ENCODE measurements around the gene GRIP2.

Gene GRIP2

GRCh38 chr3:14552717-14553116 lies 12.6 kb upstream of the GRIP2 start:
- Histone ChIP-seq H3K36me3 (ENCODE audit: control insufficient read depth in 2 of 2, insufficient read depth in 1 of 2, low read length in 2 of 2) (no peaks in the 10 kb centered on the region), H3K27ac (ENCODE audit: extremely low read depth, low read depth, low read length) (no peak overlapping the region), H3K9me3 (ENCODE audit: control insufficient read depth, insufficient read depth, low read depth, low read length) (no peaks in the 10 kb centered on the region), H3K4me3 (ENCODE audit: low read depth, low read length) (no peak overlapping the region), H3K4me1 (ENCODE audit: control insufficient read depth, insufficient read depth, low read length) (no peaks in the 10 kb centered on the region)
- CTCF ChIA-PET, result interaction anchor here (1.1 kb wide), 1 partner anchor 292 kb away, joined by 3 read pairs; no protein-coding TSS in a partner anchor
- TF ChIP-seq ZNF16 (tag by site-specific recombination; IDR thresholded peaks at IDR 0.05; ENCODE audit: low read depth) (0 out of 2 replicates have a peak, but pooled peaks have one; percentile 59), PRDM1 (tag by site-specific recombination; IDR thresholded peaks at IDR 0.05) (no peak)
- POLR2A ChIA-PET, result interaction anchor here (0.6 kb wide), 1 partner anchor 61 kb away, joined by 3 read pairs; no protein-coding TSS in a partner anchor

- H3K4me3 ChIP-seq (ENCODE audit: low read depth, low read length), result no peak overlapping the region
- ChIA-PET POLR2A (interaction anchor here (0.6 kb wide), 1 partner anchor 61 kb away, joined by 3 read pairs; no protein-coding TSS in a partner anchor), CTCF (interaction anchor here (1.1 kb wide), 1 partner anchor 291 kb away, joined by 3 read pairs; no protein-coding TSS in a partner anchor)
Observed at GRCh38 chr3:14552041-14552648, 12.0 kb upstream of the GRIP2 start.

GRCh38 chr3:14550651-14551611 lies 10.8 kb upstream of the GRIP2 start:
- no peaks in the 10 kb centered on the region for H3K36me3 ChIP-seq (ENCODE audit: control insufficient read depth in 2 of 2, insufficient read depth in 1 of 2, low read length in 2 of 2)
- CTCF ChIA-PET, result interaction anchor here (0.6 to 1.7 kb wide), 2 partner anchors 16 to 328 kb away, joined by 3 to 4 read pairs; no protein-coding TSS in a partner anchor
- no peaks in the 10 kb centered on the region for H3K4me1 ChIP-seq (ENCODE audit: control insufficient read depth, insufficient read depth, low read length)
- H3K9me3 ChIP-seq (ENCODE audit: control insufficient read depth, insufficient read depth, low read depth, low read length), result no peaks in the 10 kb centered on the region
- no peak overlapping the region for H3K4me3 ChIP-seq (ENCODE audit: low read depth, low read length)
- TF ChIP-seq BCL11A (tag by site-specific recombination; IDR thresholded peaks at IDR 0.05; ENCODE audit: low read depth) (no peak), ZNF600 (tag by site-specific recombination; IDR thresholded peaks at IDR 0.05) (0 out of 2 replicates have a peak, but pooled peaks have one; percentile 13), ZBTB17 (tag by site-specific recombination; IDR thresholded peaks at IDR 0.05) (peak; percentile 61; the same call in 1 of the 2 replicates), GFI1B (tag by site-specific recombination; IDR thresholded peaks at IDR 0.05) (no peak)
- POLR2A ChIA-PET, result no interaction called here
- H3K27ac ChIP-seq (ENCODE audit: extremely low read depth, low read depth, low read length), result no peak overlapping the region

More at GRCh38 chr3:14552041-14552648, 12.0 kb upstream of the GRIP2 start:
- Histone ChIP-seq H3K27ac (ENCODE audit: extremely low read depth, low read depth, low read length) (no peak overlapping the region), H3K4me1 (ENCODE audit: control insufficient read depth, insufficient read depth, low read length) (no peaks in the 10 kb centered on the region), H3K9me3 (ENCODE audit: control insufficient read depth, insufficient read depth, low read depth, low read length) (no peaks in the 10 kb centered on the region), H3K36me3 (ENCODE audit: control insufficient read depth in 2 of 2, insufficient read depth in 1 of 2, low read length in 2 of 2) (no peaks in the 10 kb centered on the region)
- no peak for TF ChIP-seq SALL2 (tag by site-specific recombination; IDR thresholded peaks at IDR 0.05; ENCODE audit: borderline replicate concordance)
- peak; percentile 72; the same call in 1 of the 2 replicates for TF ChIP-seq ZNF664 (tag by site-specific recombination; IDR thresholded peaks at IDR 0.05)

- POLR2A ChIA-PET, result no interaction called here
Observed at GRCh38 chr3:14550181-14550580, 10.0 kb upstream of the GRIP2 start.

More at GRCh38 chr3:14550181-14550580, 10.0 kb upstream of the GRIP2 start:
- CTCF ChIA-PET, result interaction anchor here (0.6 to 5.2 kb wide), 7 partner anchors 11 to 328 kb away, joined by 3 to 34 read pairs (median 4); no protein-coding TSS in a partner anchor
- H3K4me1 ChIP-seq (ENCODE audit: control insufficient read depth, insufficient read depth, low read length), result no peaks in the 10 kb centered on the region
- no peak overlapping the region for H3K27ac ChIP-seq (ENCODE audit: extremely low read depth, low read depth, low read length)
- no peaks in the 10 kb centered on the region for H3K36me3 ChIP-seq (ENCODE audit: control insufficient read depth in 2 of 2, insufficient read depth in 1 of 2, low read length in 2 of 2)
- H3K4me3 ChIP-seq (ENCODE audit: low read depth, low read length), result no peak overlapping the region
- H3K9me3 ChIP-seq (ENCODE audit: control insufficient read depth, insufficient read depth, low read depth, low read length), result no peaks in the 10 kb centered on the region
- no peak for TF ChIP-seq ZNF513 (tag by site-specific recombination; IDR thresholded peaks at IDR 0.05)
- no peak for TF ChIP-seq ZNF155 (tag by site-specific recombination; IDR thresholded peaks at IDR 0.05)
- TF ChIP-seq ZNF610 (tag by site-specific recombination; IDR thresholded peaks at IDR 0.05; ENCODE audit: borderline replicate concordance), result no peak
